ENCODE data around the gene TRIM10. TPM values are rescaled to one million over a fixed set of nuclear protein-coding genes. Genes with fewer than 3 reads are reported as not detected.
A peak's percentile ranks its signal among the peaks of the same experiment; 100 is the strongest.

Gene TRIM10
- polyA plus RNA-seq = 1 to 10 TPM; 1.4 to 6.4 (median 5.4) TPM
- long read RNA-seq, donor 1, partial matches to known transcripts = 58 of 60 reads
- long read RNA-seq, donor 1, other reads (novel, unspliced or antisense) = 0 of 60 reads
- long read RNA-seq, donor 2, partial matches to known transcripts = 0 of 23 reads
- long read RNA-seq, donor 2, other reads (novel, unspliced or antisense) = 23 of 23 reads
- long read RNA-seq, donor 3, partial matches to known transcripts = 5 of 5 reads
- long read RNA-seq, donor 3, other reads (novel, unspliced or antisense) = 0 of 5 reads
- long read RNA-seq, donor 4 = 0 reads
- long read RNA-seq, donor 5 = 0 reads
- long read RNA-seq, donor 6, partial matches to known transcripts = 8 of 8 reads
- long read RNA-seq, donor 6, other reads (novel, unspliced or antisense) = 0 of 8 reads
- long read RNA-seq, donor 7 = 0 reads
- long read RNA-seq, donor 8 = 0 reads
- long read RNA-seq, donor 9 = 0 reads
- long read RNA-seq, donor 10 = 0 reads

DNA sequence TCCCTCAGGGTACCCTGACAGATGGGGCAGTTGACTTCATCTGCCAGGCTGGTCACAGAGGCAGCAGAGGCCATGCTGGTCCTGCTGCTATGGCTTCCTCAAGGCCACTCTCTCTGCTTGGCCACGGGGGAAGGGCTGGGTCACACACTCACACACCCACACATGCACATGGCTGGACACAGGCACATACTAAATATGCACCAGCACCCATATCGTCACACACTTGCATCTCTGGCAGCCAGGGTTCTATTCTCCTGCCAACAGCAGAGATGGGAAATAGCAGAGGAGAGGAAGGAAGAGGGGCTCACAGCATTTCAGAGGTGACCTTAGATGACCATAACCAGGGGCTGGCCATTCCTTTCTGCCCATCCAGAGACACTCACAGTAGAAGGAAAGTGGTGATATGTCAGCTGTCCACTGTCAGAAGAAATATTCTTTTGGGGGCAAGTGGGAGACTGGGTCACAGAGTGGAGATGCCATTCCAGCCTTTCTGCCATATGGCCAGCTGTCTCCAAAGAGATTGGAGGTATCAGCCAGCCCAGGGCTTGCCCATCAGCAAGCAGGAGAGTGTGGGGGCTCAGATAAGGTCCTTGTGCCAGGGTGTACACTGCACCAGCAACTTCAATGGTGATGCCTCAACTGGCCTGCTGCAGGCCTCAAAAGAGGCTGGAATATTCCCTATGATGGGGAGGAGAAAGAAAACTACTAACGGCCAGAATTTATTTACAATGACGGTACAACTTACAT lies at the start of gene TRIM10:
Gene TRIM10 (minus strand): TSS at position 427 of the 747 bp plus-strand sequence. CDS start 353 bp downstream, at position 74.
- Histone ChIP-seq H3K27ac (ENCODE audit: low read depth in 1 of 3, low read length in 2 of 3) (no peak within 1 kb of the TSS), H3K4me3 (ENCODE audit: low read depth in 1 of 3, low read length in 3 of 3) (no peak within 1 kb of the TSS), H3K9me3 (ENCODE audit: control insufficient read depth in 2 of 2, insufficient read depth in 1 of 2, low read depth in 1 of 2, low read length in 1 of 2) (no peaks in the 10 kb centered on the region), H3K36me3 (ENCODE audit: control insufficient read depth in 3 of 3, insufficient read depth in 2 of 3, low read depth in 1 of 3, low read length in 3 of 3) (no peaks in the 10 kb centered on the region), H3K4me1 (ENCODE audit: control insufficient read depth in 3 of 3, insufficient read depth in 2 of 3, low read depth in 1 of 3, low read length in 2 of 3) (peaks cover 3 to 20% (median 3%) of the 10 kb centered on the region in 3 donors), H3K27me3 (ENCODE audit: control insufficient read depth in 3 of 3, insufficient read depth in 3 of 3, low read length in 3 of 3) (no peaks in the 10 kb centered on the region)
- DNase-seq = no peak
- no peak for FAIRE-seq
- 74 to 89% (median 82%) methylated on average over 4 of the region's 4 CpGs for WGBS, 3 donors

DNA sequence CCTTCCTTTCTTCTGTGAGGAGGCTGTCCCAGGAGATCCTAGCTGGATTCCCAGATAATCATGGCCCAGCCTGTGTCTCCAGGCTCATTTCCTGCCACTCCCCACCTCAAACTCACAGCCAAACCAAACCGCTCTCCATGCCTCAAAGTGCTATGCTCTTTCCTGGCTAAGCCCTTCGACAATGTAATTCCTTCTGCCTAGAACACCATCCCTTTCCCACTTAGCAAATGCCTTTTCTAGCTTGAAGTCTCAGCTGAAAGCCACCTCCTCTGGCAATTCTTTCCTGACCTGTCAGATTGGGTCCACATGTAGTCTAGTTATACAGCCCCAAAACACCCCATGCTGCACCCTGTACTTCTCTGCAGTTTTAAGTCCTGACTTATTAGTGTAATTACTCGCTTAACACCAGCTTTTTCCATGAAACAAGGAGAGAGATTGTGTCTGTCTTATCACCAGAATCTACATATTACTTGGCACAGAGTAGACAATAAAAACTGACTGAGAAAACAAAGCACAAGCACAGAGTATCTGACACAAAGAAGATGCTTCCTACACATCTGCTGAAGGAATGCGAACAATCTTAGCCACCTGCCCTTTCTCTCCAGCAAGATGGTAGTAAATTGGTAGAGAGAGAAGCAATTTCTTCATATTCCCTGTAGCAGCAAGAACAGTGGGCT lies 46.7 kb upstream of the TRIM10 start:
- peak overlapping the region in 1 of 3 donors; percentile 20 for H3K4me3 ChIP-seq (ENCODE audit: low read depth in 1 of 3, low read length in 3 of 3)
- 20 to 52% (median 42%) methylated on average over 4 of the region's 4 CpGs for WGBS, 3 donors
- DNase-seq (no peak), FAIRE-seq (no peak)
- H3K9me3 ChIP-seq (ENCODE audit: control insufficient read depth in 2 of 2, insufficient read depth in 1 of 2, low read depth in 1 of 2, low read length in 1 of 2) = no peaks in the 10 kb centered on the region
- H3K27ac ChIP-seq (ENCODE audit: low read depth in 1 of 3, low read length in 2 of 3) = peak overlapping the region; percentile 75 to 89 (median 85)
- H3K4me1 ChIP-seq (ENCODE audit: control insufficient read depth in 3 of 3, insufficient read depth in 2 of 3, low read depth in 1 of 3, low read length in 2 of 3) = peaks cover 18 to 54% (median 30%) of the 10 kb centered on the region in 3 donors
- H3K27me3 ChIP-seq (ENCODE audit: control insufficient read depth in 3 of 3, insufficient read depth in 3 of 3, low read length in 3 of 3) = no peaks in the 10 kb centered on the region
- H3K36me3 ChIP-seq (ENCODE audit: control insufficient read depth in 3 of 3, insufficient read depth in 2 of 3, low read depth in 1 of 3, low read length in 3 of 3) = peaks cover 0 to 14% (median 0%) of the 10 kb centered on the region in 3 donors

DNA sequence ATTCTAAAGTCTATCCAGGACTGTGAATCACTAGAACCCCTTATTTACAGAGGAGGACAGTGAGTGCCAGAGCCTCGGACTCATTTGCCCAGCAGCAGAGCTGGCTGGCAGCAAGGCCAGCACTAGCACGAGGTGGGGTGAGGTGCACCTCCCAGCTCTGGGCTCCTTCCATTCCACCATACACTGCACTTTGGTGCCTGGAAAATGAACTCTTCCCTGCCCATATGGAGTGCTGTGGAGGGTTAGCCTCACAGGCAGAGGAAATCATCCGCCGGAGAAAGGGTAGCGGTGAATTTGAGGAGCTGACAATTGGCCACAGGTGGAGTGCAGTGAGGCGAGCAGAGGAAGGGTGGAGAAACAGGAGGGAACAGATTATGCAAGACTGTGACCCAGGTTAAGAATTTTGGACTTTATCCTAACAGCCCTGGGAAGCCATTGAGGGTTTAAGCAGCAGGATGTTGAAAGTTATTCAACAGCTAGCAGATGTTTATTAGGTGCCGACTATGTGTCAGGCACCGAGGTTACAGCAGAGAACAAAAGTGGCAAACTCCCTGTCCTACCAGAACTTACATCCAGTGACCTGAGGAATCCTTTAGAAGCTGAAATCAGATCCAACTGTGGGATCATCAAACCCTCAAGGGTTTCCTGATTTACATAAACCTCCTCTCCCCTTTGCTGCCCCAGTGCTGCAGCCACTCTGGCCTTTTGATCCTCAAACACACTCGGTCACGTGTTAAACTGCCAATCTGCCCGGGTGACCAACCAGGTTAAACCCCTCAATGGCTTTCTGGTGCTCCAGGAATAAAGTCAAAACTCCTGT lies 46.0 kb upstream of the TRIM10 start:
- peak; percentile 88 to 92 for DNase-seq
- Histone ChIP-seq H3K27ac (ENCODE audit: low read depth in 1 of 3, low read length in 2 of 3) (peak overlapping the region; percentile 75 to 89 (median 85)), H3K27me3 (ENCODE audit: control insufficient read depth in 3 of 3, insufficient read depth in 3 of 3, low read length in 3 of 3) (no peaks in the 10 kb centered on the region), H3K36me3 (ENCODE audit: control insufficient read depth in 3 of 3, insufficient read depth in 2 of 3, low read depth in 1 of 3, low read length in 3 of 3) (peaks cover 0 to 14% (median 0%) of the 10 kb centered on the region in 3 donors), H3K4me1 (ENCODE audit: control insufficient read depth in 3 of 3, insufficient read depth in 2 of 3, low read depth in 1 of 3, low read length in 2 of 3) (peaks cover 18 to 59% (median 28%) of the 10 kb centered on the region in 3 donors), H3K4me3 (ENCODE audit: low read depth in 1 of 3, low read length in 3 of 3) (peak overlapping the region in 2 of 3 donors; percentile 1 to 20), H3K9me3 (ENCODE audit: control insufficient read depth in 2 of 2, insufficient read depth in 1 of 2, low read depth in 1 of 2, low read length in 1 of 2) (no peaks in the 10 kb centered on the region)
- WGBS, 3 donors = 15 to 43% (median 35%) methylated on average over 11 of the region's 11 CpGs
- no peak for FAIRE-seq

GRCh38 chr6:30206152-30206551 lies 45.1 kb upstream of the TRIM10 start:
- H3K9me3 ChIP-seq (ENCODE audit: control insufficient read depth in 2 of 2, insufficient read depth in 1 of 2, low read depth in 1 of 2, low read length in 1 of 2) = no peaks in the 10 kb centered on the region
- peaks cover 15 to 60% (median 25%) of the 10 kb centered on the region in 3 donors for H3K4me1 ChIP-seq (ENCODE audit: control insufficient read depth in 3 of 3, insufficient read depth in 2 of 3, low read depth in 1 of 3, low read length in 2 of 3)
- WGBS, 3 donors = 62 to 74% (median 64%) methylated on average over 7 of the region's 7 CpGs
- no peaks in the 10 kb centered on the region for H3K27me3 ChIP-seq (ENCODE audit: control insufficient read depth in 3 of 3, insufficient read depth in 3 of 3, low read length in 3 of 3)
- no peak overlapping the region for H3K4me3 ChIP-seq (ENCODE audit: low read depth in 1 of 3, low read length in 3 of 3)
- DNase-seq (no peak), FAIRE-seq (no peak)
- peaks cover 0 to 14% (median 0%) of the 10 kb centered on the region in 3 donors for H3K36me3 ChIP-seq (ENCODE audit: control insufficient read depth in 3 of 3, insufficient read depth in 2 of 3, low read depth in 1 of 3, low read length in 3 of 3)
- H3K27ac ChIP-seq (ENCODE audit: low read depth in 1 of 3, low read length in 2 of 3) = peak overlapping the region in 2 of 3 donors; percentile 75 to 89

DNA sequence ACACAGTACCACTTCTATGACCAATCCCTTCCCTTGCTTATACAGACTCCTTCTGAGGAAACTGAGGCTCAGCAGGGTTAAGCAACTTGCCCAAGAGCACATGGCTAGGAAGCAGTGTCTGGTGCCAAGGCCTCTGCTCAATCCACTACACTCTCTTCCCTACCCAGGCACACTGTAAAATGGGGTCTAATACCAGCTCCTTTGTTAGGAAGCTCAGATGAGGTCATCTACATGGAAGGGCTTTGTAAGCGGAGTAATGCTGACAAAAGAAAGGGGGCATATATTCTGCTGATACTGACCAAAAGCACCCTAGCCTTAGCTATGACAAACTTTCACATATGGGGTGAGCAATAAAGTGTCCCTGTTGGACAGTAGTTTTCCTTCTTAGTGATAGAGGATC lies 43.1 kb upstream of the TRIM10 start:
- FAIRE-seq (no peak), DNase-seq (no peak)
- Histone ChIP-seq H3K27me3 (ENCODE audit: control insufficient read depth in 3 of 3, insufficient read depth in 3 of 3, low read length in 3 of 3) (no peaks in the 10 kb centered on the region), H3K9me3 (ENCODE audit: control insufficient read depth in 2 of 2, insufficient read depth in 1 of 2, low read depth in 1 of 2, low read length in 1 of 2) (no peaks in the 10 kb centered on the region), H3K4me3 (ENCODE audit: low read depth in 1 of 3, low read length in 3 of 3) (no peak overlapping the region), H3K36me3 (ENCODE audit: control insufficient read depth in 3 of 3, insufficient read depth in 2 of 3, low read depth in 1 of 3, low read length in 3 of 3) (peaks cover 0 to 26% (median 10%) of the 10 kb centered on the region in 3 donors), H3K27ac (ENCODE audit: low read depth in 1 of 3, low read length in 2 of 3) (no peak overlapping the region), H3K4me1 (ENCODE audit: control insufficient read depth in 3 of 3, insufficient read depth in 2 of 3, low read depth in 1 of 3, low read length in 2 of 3) (peaks cover 15 to 59% (median 17%) of the 10 kb centered on the region in 3 donors)
- WGBS, 3 donors = 97 to 100% (median 97%) methylated on average over 1 of the region's 1 CpG

- H3K27me3 ChIP-seq (ENCODE audit: control insufficient read depth in 3 of 3, insufficient read depth in 3 of 3, low read length in 3 of 3) = no peaks in the 10 kb centered on the region
- H3K4me3 ChIP-seq (ENCODE audit: low read depth in 1 of 3, low read length in 3 of 3) = no peak overlapping the region
- WGBS, 3 donors = 54 to 77% (median 73%) methylated on average over 4 of the region's 4 CpGs
- FAIRE-seq (no peak), DNase-seq (peak in 1 of 2 donors; percentile 76)
- H3K9me3 ChIP-seq (ENCODE audit: control insufficient read depth in 2 of 2, insufficient read depth in 1 of 2, low read depth in 1 of 2, low read length in 1 of 2) = no peaks in the 10 kb centered on the region
- H3K27ac ChIP-seq (ENCODE audit: low read depth in 1 of 3, low read length in 2 of 3) = no peak overlapping the region
- H3K36me3 ChIP-seq (ENCODE audit: control insufficient read depth in 3 of 3, insufficient read depth in 2 of 3, low read depth in 1 of 3, low read length in 3 of 3) = peaks cover 10 to 41% (median 24%) of the 10 kb centered on the region in 3 donors
- H3K4me1 ChIP-seq (ENCODE audit: control insufficient read depth in 3 of 3, insufficient read depth in 2 of 3, low read depth in 1 of 3, low read length in 2 of 3) = peaks cover 3 to 43% (median 8%) of the 10 kb centered on the region in 3 donors
Observed at GRCh38 chr6:30202366-30202765, 41.4 kb upstream of the TRIM10 start.

GRCh38 chr6:30200551-30201281 lies 39.7 kb upstream of the TRIM10 start:
- peaks cover 0 to 26% (median 8%) of the 10 kb centered on the region in 3 donors for H3K4me1 ChIP-seq (ENCODE audit: control insufficient read depth in 3 of 3, insufficient read depth in 2 of 3, low read depth in 1 of 3, low read length in 2 of 3)
- 39 to 56% (median 43%) methylated on average over 6 of the region's 6 CpGs for WGBS, 3 donors
- H3K27ac ChIP-seq (ENCODE audit: low read depth in 1 of 3, low read length in 2 of 3) = peak overlapping the region; percentile 73 to 77 (median 76)
- peaks cover 18 to 51% (median 34%) of the 10 kb centered on the region in 3 donors for H3K36me3 ChIP-seq (ENCODE audit: control insufficient read depth in 3 of 3, insufficient read depth in 2 of 3, low read depth in 1 of 3, low read length in 3 of 3)
- DNase-seq = peak; percentile 62 to 90
- FAIRE-seq = no peak
- no peaks in the 10 kb centered on the region for H3K27me3 ChIP-seq (ENCODE audit: control insufficient read depth in 3 of 3, insufficient read depth in 3 of 3, low read length in 3 of 3)
- H3K4me3 ChIP-seq (ENCODE audit: low read depth in 1 of 3, low read length in 3 of 3) = no peak overlapping the region
- no peaks in the 10 kb centered on the region for H3K9me3 ChIP-seq (ENCODE audit: control insufficient read depth in 2 of 2, insufficient read depth in 1 of 2, low read depth in 1 of 2, low read length in 1 of 2)

Measured in small intestine (tissue), 16 donors.